Forelimb muscle (tissue), 1 donor: ENCODE results near the gene B3GNT5. TPM values are rescaled to one million over a fixed set of nuclear protein-coding genes. Genes with fewer than 3 reads are reported as not detected.

Experiments
- DNase-seq: peaks from one replicate; pipeline ENCODE4 v3.0.0-alpha.2; 2013; ENCODE audit warnings: low read depth
- polyA plus RNA-seq: library from polyadenylated mRNA; unstranded; fragments of 120-200 nt; gene quantifications from one replicate; pipeline ENCODE4 v1.2.1, GENCODE V29; 2013; ENCODE audit not compliant: insufficient read length

Gene B3GNT5
- polyA plus RNA-seq, 1 donor: 9.2 TPM

DNA sequence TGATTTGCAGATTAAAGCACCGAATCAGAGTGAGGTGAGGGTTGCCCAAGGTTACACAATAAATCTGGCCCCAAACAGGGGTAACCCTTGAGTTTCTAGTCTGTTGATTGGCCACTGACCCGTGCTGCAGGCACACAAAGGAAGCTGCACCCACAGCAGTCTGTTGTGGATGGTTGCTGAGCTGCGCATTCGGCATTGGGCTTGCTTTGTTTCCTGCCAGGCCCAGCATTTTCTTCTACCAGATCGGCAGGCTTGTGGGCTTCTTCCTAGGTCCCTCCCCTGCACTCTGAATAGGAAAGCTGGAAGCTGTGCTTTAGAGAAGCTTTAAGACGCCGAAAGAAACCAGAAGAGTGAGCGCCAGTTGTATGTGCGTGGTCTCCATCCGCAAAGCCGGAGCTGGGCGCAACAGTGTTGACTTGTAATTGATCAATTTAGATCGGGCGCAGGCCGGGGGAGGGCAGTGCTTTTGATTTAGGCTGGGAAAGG is 12.1 kb downstream of the B3GNT5 start:
- no peak for DNase-seq

DNA sequence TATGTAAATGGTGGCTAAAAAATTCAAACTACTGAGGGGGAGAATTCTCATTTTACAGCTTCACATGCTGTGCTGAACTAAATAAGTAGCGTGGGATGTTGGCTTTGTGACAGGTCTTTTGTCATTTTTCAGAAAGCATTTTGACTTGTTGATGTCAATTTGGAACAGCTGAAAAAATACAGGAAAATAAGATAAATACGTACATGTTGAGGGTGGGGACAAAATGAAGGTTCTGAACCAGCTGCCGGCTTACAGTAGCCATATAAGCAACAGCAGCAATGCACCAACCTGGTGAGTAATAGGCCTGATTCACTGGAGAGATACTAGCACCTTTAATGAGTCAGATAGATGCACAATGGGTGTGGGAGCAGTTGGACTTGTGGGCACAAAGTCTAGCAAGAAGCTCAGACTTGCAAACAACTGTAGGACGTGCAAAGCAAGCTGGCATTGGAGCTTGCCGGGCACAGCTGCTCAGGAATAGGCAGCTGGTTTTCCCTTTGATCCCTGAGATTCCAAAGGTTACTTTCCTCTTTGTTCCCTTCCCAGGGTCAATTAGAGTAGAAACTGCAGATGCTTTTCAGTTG is 12.9 kb downstream of the B3GNT5 start:
- DNase-seq: no peak

DNA sequence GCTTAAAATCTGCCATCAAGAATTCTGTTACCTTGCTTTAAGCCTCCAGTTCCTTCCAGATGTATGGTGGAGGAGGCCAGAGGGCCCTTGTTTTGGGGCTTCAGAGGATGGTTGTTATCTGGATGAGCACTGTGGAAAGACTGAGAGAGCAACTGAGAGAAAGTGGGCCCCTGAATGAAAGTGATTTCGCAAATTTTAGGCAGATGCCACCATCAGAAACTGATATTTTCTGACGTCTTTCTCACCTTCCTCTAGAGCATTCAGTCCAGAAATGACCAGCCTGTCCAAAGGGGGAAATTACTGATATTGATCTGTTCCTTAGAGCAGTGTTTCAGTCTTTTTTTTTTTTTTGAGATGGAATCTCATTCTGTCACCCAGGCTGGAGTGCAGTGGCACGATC is 13.4 kb downstream of the B3GNT5 start:
- no peak for DNase-seq

DNA sequence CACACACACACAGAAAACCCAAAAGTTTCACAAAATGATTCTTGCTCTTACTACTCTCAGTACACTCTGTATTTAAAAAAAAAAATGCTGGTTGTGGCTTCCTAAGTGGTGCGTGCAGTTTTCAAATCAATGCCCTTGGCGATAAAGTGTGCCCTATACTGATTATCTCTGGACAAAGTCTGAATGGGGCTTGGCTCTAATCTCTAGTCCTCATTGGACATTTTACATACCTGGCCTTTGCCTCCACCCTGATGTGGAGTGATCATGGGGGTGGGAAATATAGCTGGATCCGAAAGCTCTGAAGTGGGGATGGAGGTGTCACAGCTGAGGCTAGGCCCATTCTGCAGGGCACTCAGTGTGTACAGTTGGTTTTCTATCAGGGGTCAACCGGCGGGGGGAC is 14.1 kb downstream of the B3GNT5 start:
- no peak for DNase-seq

DNA sequence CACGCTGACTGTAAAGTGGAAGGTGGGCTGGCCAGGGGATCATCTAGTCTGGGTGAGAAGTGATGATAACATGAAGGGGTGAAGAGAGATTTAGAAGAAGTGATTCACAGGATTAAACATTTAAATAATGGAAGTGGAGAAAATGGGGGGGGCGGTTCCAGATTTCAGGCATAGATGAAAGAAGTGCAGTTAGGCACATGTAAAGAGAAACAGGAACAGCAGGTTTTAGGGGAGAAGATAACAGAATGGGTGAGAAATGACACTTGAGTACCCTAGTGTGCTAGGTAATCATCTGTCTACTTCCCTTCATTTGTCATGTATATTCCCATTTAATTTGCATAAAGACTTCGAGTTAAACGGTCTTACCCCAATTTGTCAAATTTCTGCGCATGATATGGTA is 15.3 kb downstream of the B3GNT5 start:
- no peak for DNase-seq

DNA sequence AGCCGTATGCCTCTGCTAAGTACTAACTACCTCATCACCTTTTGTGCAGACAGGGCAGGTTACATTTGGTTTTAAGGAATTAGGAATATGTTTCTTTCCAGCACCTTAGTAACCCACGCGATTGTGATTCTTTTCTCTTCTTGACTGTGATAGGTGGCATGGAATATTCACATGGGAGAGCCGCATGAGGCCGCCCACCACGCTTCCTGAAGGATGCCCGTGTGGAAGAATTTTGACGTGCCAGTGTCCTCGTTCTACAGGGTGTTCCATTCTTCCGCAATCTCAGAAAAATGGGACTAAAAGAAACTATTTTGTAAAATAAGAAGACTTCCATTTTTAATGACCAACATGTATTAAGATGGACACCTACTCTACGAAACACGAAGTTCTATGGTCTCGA is 16.3 kb downstream of the B3GNT5 start:
- DNase-seq: no peak

DNA sequence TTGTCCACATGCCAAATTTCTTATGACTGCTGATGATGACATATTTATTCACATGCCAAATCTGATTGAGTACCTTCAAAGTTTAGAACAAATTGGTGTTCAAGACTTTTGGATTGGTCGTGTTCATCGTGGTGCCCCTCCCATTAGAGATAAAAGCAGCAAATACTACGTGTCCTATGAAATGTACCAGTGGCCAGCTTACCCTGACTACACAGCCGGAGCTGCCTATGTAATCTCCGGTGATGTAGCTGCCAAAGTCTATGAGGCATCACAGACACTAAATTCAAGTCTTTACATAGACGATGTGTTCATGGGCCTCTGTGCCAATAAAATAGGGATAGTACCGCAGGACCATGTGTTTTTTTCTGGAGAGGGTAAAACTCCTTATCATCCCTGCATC is 17.3 kb downstream of the B3GNT5 start:
- DNase-seq: no peak

DNA sequence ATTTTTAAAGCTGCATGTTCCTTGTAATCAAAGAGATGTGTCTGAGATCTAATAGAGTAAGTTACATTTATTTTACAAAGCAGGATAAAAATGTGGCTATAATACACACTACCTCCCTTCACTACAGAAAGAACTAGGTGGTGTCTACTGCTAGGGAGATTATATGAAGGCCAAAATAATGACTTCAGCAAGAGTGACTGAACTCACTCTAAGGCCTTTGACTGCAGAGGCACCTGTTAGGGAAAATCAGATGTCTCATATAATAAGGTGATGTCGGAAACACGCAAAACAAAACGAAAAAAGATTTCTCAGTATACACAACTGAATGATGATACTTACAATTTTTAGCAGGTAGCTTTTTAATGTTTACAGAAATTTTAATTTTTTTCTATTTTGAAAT is 19.1 kb downstream of the B3GNT5 start:
- DNase-seq: no peak

DNA sequence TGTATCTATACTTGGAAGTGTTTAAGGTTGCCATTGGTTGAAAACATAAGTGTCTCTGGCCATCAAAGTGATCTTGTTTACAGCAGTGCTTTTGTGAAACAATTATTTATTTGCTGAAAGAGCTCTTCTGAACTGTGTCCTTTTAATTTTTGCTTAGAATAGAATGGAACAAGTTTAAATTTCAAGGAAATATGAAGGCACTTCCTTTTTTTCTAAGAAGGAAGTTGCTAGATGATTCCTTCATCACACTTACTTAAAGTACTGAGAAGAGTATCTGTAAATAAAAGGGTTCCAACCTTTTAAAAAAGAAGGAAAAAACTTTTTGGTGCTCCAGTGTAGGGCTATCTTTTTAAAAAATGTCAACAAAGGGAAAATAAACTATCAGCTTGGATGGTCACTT is 19.7 kb downstream of the B3GNT5 start:
- DNase-seq: no peak

DNA sequence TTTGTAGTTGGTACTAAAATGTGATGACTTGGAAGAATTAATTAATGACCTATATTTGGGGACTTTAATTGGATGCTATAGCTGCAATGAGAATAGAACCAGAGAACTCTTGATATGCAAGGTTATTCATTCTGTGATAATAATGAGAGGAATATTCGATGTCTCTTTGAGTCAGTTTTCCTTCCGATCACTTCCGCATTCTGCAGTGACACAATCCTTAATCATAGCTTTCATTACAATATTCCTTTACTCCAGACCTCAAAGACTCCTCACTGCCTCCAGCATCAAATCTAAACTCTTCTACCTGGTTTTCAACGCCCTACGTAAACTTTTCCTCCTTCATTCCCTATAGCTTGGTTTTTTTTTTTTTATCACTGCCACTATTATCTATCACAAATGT is 21.6 kb downstream of the B3GNT5 start:
- DNase-seq: no peak

DNA sequence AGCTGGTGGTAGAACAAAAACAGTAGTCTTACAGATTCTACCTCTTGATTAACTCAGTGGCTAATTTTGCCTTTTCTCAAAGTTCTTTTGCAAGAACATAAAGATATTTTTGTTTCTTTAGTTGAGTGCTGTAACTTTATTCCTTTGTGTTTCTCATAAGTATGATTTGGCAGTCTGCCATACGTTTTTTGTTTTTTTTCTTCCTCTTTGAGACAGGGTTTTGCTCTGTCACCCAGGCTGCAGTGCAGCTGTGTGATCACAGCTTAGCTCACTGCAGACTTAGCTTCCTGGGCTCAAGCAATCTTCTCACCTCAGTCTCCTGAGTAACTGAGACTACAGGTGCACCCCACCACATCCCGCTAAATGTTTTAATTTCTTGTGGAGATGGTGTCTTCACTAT is 22.4 kb downstream of the B3GNT5 start:
- no peak for DNase-seq

DNA sequence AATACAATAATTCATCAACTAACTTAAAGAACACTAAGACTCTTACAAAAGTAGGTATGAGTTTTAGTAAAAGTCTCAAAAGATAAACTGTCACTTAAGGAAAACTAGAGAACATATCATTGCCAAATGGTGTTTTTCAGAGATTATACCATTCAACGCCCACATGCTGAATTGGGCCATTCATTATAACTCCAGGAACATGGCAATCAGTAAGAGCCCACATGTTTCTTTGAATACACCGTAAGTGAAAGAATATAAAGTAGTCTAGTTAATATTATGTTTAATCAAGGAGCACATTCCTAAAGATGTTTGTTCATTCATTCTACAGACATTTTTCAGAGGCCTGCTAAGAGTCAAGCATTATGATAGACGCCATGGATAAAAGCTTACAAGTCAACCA is 22.9 kb downstream of the B3GNT5 start:
- no peak for DNase-seq

DNA sequence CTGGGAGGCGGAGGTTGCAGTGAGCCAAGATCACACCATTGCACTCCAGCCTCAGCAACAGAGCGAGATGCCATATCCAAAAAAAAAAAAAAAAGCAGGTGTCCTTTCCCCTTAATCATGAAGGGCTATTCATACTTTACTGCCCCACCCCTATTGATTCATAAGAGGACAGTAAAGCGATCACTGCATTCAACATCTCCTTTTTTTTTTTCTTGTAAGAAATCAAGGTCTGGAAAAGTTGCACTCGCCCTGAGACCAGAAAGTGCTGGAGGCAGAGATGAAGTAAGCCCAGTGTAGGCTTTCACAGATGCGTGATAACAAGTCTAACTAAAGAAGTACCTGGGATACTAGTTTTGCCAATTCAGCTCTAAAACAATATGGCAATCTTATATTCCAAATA is 24.2 kb downstream of the B3GNT5 start:
- no peak for DNase-seq

DNA sequence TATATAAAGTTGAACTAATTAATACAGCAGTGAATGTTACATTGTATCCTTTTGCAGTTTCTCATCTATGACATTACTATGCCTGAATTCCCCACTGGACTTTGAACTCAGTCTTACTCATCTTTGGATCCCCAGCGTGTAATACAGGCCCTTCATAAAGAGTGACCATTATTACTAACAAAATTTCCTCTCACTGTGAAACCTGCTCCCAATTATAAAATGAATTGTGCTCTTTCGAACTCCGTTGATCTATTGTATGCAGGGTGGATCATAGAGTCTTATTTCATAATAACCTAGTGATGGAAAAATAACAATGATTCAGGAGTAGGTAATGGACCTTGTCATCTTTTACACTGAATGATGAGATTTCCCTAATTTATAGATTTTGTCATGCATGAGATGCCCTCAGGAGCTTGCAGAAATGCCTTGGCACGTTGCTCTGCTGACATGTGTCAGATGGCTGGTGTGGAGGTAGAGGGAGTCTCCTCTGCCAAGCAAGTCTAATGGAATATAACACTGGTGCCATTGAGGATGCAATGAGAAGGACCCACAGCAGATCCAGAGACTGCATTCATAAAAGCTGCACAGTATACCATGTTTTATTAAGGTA is 25.5 kb downstream of the B3GNT5 start:
- no peak for DNase-seq

DNA sequence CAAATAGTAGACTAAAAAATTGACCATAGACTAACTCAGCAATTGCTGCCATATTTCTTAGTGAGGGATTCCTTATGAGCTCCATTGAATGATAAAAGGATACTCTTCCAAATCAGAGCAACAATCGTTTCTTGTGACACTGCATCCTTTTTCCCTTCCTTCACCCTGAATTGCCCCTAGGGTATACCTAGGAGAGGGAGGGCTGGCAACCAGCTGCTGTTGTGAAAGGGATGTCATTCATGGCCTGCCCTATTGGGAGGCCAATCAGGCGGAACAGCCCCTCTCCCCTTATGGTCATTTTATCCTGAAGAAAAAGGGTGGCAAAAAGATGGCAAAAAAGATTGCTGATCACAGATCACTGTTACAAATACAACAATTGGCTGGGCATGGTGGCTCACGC is 26.3 kb downstream of the B3GNT5 start:
- no peak for DNase-seq

DNA sequence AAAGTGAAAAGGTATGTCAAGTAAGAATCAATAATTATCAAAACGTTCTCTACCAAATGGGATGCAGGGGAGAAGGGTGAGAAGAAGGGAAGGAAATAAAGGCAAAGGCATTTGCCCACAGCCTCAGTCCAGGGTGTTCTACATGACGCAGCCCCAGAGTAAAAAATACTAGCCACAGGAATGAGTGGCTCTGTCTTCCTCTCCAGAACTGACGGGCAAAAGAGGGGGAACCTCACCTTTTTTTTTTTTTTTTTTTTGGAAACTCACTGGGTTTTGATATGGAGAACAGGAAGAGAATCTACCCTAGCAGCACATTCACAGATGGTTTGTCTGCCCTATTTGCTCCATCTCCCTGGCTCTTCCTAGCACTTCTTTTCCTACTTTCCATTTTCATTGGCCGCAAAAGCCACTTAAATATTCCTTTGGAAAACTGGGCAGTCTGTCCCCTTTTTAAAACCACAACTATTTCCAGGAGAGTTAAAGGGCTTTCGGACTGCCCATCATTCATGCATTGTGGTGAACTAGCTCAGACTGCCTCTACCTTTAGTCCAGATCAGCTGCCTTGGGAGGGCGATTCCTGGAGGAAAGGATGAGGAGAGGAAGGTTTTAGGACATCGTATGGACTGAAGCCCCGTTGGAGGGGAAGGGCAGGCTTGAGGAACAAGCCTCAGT is 28.2 kb downstream of the B3GNT5 start:
- DNase-seq: no peak

DNA sequence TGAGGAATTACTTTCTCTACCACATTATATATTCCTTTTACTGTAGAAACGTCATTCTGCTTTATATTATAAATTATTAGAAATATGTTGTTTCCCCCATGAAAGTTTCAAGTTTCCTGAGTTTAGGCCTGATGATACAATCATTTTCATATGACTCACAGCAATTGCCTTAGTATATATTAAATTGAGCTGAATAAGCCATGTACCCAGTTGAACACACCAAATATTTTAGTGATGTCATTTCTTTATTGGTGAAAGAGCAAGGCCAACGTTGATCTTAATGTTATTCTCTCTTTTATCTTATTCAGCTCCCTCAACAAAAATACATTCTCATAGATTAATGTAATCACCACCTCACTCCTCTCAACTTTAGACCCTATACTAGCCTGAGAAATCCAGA is 30.8 kb downstream of the B3GNT5 start:
- DNase-seq: no peak

DNA sequence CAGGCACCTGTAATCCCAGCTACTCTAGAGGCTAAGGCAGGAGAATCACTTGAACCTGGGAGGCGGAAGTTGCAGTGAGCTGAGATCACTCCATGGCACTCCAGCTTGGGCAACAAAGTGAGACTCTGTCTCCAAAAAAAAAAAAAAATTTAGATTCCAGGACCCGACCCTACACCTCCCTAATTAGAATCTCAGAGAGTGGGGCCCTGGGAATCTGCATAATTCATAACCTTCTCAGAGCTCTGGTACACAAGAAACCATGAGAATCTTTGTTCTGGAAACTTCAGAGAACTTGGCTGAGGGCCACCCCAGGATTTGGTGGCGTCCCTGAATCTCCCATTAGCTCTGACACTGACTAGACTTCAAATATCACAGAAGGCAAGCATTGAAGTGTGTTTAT is 31.5 kb downstream of the B3GNT5 start:
- DNase-seq: no peak

DNA sequence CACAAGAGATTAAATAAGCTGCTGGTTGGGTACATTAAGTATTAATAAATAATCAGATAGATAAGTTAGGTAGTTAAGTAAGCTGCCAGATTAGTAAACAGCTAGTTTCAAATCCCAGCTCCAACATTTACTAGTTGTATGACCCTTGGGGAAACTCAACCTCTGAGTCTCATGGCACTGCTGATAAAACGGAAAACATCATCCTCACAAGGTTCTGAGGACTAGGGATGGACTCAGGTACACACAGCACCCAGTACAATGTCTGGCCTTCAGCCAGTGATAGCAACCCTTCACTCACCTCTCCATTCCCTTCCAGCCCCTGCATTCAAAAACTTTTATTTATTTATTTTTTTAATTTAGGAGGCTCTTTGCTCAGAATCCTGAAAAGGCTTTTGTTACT is 32.3 kb downstream of the B3GNT5 start:
- DNase-seq: no peak

DNA sequence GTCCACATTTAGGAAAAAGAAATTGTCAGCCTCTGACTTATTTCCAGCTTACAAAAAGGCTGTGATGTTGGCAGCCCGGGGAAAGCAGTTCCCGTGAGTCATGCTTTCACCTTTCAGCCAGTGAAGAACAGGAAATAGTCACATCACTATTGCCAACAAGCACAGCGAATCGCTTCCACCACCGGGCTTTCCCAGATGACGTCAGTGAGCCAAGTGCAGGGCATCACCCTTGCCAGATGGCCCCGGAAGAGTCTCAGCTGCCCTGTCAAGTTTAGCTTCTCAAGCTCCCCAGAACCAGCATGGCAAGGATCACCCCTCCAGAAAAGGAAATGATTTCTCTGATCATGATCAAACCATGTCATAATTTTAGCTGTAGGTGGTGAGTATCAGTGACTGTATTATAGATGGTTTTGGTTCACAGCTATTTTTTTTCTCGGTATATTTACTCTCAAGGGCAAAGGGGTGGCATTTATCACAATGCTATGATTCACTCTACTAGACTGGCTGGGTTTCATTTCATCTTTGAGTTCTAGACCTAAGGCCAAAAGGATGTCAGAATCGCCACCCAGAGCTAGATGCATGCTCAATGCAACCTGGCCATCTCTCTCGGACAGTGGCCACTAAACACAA is 32.9 kb downstream of the B3GNT5 start:
- DNase-seq: no peak

DNA sequence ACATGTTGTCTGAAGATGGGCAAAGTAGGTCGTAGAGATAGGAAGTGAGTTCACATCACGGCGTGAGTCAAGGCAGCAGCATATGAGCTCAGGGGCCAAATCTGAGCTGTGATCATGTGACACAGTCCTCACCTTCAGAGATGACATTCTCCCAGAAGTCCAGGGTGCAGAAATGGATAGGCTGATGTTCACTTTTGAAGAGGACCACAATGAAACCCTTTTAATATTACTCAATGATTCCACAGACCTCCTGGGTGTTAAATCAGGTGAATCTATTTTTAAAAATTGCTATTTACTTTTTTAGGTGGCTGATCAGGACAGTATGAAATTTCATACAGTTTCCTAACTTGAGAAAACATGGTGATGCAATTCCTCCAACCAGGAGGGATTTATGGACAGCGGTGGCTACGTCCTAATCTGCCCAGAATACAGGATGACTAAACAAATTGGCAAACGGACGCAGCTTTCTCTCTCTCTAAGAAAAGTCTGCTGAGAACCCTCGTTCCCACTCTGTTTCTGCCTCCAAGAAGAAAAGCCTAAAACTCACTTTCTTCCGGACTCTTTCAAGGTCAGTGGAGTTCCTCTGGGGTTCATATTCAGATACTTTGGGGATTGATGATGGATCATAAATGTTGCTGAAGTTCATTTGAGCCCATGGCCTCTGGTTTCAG is 34.4 kb downstream of the B3GNT5 start:
- no peak for DNase-seq

DNA sequence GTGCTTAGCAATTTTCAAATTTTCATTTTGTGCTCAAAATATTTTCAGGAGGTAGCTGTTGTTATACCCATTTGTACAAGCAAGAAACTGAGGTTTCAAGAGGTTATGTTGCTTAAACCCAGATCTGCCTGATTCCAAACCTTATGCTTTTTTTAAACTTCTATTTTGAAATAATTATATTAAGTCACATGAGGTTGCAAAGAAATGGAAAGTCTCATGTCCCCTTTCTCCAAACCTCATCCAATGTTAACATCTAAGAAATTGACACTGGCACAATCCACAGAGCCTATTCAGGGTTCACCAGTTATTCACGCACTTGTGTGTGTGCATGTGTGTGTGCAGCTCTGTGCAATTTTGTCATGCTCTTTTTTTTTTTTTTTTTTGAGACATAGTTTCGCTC is 35.1 kb downstream of the B3GNT5 start:
- no peak for DNase-seq
